ENCODE data around the gene ATP8B4. TPM values are rescaled to one million over a fixed set of nuclear protein-coding genes. Genes with fewer than 3 reads are reported as not detected.

ATP8B4 gene
- total and polyA plus RNA-seq, 8 donors, result 2.1 to 8.1 (median 2.9) TPM

- Histone ChIP-seq H3K27ac (peak overlapping the region in 1 of 2 donors; percentile 96), H3K9me3 (no peaks in the 10 kb centered on the region), H3K36me3 (no peaks in the 10 kb centered on the region), H3K4me3 (no peak overlapping the region), H3K4me1 (peaks cover 0 to 79% of the 10 kb centered on the region in 2 donors), H3K27me3 (no peaks in the 10 kb centered on the region)
- ATAC-seq, result no peak
- TF ChIP-seq CTCF (IDR thresholded peaks at IDR 0.05), result no peak
- no peak for DNase-seq
- intact Hi-C loops (cut with DNase I), result no loop called here
These were observed 8.7 kb downstream of the ATP8B4 start for GRCh38 chr15:50110285-50110684.

- no peak overlapping the region for H3K4me3 ChIP-seq
- peak overlapping the region; percentile 2 to 96 for H3K27ac ChIP-seq
- intact Hi-C loops (cut with DNase I), result no loop called here
- H3K27me3 ChIP-seq, result no peaks in the 10 kb centered on the region
- DNase-seq (no peak), ATAC-seq (no peak)
- no peaks in the 10 kb centered on the region for H3K36me3 ChIP-seq
- TF ChIP-seq CTCF (IDR thresholded peaks at IDR 0.05), result no peak
- H3K4me1 ChIP-seq, result peaks cover 0 to 70% of the 10 kb centered on the region in 2 donors
- H3K9me3 ChIP-seq, result no peaks in the 10 kb centered on the region
These were observed 9.7 kb downstream of the ATP8B4 start for GRCh38 chr15:50109076-50109987.

GRCh38 chr15:50108461-50108860, 10.6 kb downstream of the ATP8B4 start:
- Histone ChIP-seq H3K27me3 (no peaks in the 10 kb centered on the region), H3K4me1 (peaks cover 0 to 66% of the 10 kb centered on the region in 2 donors), H3K4me3 (no peak overlapping the region), H3K27ac (peak overlapping the region; percentile 6 to 96), H3K9me3 (no peaks in the 10 kb centered on the region), H3K36me3 (no peaks in the 10 kb centered on the region)
- no peak for TF ChIP-seq CTCF (IDR thresholded peaks at IDR 0.05)
- no peak for DNase-seq
- ATAC-seq, result no peak
- intact Hi-C loops (cut with DNase I), result no loop called here

GRCh38 chr15:50107591-50108408, 11.2 kb downstream of the ATP8B4 start:
- Histone ChIP-seq H3K4me1 (peaks cover 0 to 60% of the 10 kb centered on the region in 2 donors), H3K27me3 (no peaks in the 10 kb centered on the region), H3K36me3 (no peaks in the 10 kb centered on the region), H3K27ac (peak overlapping the region in 1 of 2 donors; percentile 96), H3K4me3 (no peak overlapping the region), H3K9me3 (no peaks in the 10 kb centered on the region)
- ATAC-seq (peak; percentile 77), DNase-seq (peak in 2 of 4 donors; percentile 53 to 59)
- TF ChIP-seq CTCF (IDR thresholded peaks at IDR 0.05), result no peak
- intact Hi-C loops (cut with DNase I), result no loop called here

- no peak for TF ChIP-seq CTCF (IDR thresholded peaks at IDR 0.05)
- Histone ChIP-seq H3K36me3 (no peaks in the 10 kb centered on the region), H3K27ac (peak overlapping the region in 1 of 2 donors; percentile 96), H3K4me3 (no peak overlapping the region), H3K27me3 (no peaks in the 10 kb centered on the region), H3K4me1 (peaks cover 0 to 55% of the 10 kb centered on the region in 2 donors), H3K9me3 (no peaks in the 10 kb centered on the region)
- DNase-seq, result no peak
- intact Hi-C loops (cut with DNase I), result no loop called here
- ATAC-seq, result no peak
These were observed 11.9 kb downstream of the ATP8B4 start for GRCh38 chr15:50107157-50107556.

Data from left lung (tissue), 10 donors.